NCI-H2029 (cell line): ENCODE results near the gene TPM1.

Experiments
- DNase-seq: peaks from one replicate; lab custom pipeline; 2025; lab: John Stamatoyannopoulos, UW

Gene TPM1

DNA sequence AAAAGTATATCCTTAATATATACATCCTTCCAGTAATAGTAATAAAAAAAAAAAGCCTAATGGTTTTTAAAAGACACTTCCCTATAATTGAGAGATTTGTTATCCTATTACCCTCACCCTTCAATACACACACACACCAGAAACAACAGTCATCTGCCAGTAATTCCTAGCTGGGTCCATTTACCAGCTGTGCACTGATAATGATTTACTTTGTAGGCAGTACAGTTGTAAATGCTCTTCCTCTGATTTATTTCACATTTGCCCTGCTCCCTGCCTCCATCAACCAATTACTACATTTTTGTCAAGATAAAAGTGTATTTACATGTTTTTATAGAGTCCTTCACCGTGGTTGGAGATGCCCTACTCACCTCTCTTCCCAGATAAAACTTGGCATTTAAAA lies 12.4 kb downstream of the TPM1 start:
- DNase-seq: no peak

DNA sequence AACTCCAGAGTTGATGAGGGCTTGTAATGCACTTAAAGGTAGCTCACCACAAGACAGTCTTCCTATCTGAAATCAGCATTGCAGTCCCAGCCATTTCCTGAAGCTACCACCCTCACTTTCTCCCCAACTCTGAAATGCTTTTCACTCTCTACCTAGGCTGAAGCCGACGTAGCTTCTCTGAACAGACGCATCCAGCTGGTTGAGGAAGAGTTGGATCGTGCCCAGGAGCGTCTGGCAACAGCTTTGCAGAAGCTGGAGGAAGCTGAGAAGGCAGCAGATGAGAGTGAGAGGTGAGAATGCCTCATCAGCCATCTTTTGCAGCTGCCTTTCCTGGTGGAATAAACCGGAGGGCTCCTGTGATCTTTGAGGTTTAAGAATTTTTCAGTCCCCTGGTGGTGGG lies 14.3 kb downstream of the TPM1 start:
- DNase-seq: no peak

DNA sequence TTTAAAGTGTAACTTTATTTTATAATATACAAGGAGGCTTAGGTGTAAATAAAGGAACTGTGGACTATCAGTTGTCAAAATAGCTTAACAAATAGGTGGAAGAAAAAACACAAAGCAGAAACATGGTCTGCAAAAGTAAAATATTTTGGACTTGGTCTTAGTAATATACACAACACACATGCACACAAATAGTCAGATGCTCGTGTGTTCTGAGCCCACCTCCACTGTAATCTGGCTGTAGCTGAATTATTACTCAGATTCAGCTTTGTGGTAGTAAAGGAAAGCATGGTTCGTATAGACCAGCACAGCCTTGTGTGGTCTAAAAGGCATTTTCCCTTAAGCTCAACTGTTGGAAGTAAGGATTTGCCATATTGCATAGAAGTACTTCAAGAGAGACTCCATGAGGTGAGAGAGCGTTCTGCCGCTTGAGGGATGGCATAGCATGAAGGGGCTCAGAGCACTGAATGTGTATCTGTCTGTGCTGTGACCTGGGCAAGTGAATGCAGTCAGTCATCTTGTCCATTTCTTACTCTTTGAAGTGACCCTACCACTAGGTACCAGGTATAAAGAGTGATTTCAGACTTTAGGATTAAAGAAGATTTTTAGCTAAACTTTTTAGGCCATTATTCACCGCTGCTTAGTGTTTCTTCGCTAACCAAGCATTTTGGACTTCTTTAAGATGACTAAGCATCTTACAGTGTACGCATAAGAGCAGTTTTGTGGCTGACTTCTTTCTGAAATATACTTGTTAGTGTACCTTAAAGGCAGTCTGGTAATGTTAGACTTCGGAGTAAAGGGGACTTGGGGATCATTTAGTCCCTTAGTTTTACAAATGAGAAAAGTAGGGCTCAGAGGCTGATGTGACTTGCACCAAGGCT lies 15.2 kb downstream of the TPM1 start:
- no peak for DNase-seq

DNA sequence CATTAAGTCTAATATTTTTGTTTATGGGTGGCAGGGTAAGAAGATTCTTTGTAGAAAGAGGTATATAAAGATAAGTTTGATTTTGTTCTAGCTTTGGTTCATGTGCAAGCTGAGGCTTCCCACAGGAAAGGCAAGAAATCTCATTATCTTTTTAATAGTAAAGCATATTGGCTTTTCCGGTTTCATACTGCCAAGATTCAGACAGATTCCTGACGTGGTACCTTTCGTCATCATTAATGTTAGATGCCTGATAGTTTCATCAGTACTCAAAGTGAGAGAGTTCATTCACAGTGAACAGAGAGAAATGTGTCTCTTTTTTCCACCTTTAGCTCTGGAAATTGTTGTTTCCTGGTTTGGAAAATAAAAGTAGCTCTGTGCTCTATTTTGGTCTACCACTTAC lies 16.5 kb downstream of the TPM1 start:
- DNase-seq: no peak

DNA sequence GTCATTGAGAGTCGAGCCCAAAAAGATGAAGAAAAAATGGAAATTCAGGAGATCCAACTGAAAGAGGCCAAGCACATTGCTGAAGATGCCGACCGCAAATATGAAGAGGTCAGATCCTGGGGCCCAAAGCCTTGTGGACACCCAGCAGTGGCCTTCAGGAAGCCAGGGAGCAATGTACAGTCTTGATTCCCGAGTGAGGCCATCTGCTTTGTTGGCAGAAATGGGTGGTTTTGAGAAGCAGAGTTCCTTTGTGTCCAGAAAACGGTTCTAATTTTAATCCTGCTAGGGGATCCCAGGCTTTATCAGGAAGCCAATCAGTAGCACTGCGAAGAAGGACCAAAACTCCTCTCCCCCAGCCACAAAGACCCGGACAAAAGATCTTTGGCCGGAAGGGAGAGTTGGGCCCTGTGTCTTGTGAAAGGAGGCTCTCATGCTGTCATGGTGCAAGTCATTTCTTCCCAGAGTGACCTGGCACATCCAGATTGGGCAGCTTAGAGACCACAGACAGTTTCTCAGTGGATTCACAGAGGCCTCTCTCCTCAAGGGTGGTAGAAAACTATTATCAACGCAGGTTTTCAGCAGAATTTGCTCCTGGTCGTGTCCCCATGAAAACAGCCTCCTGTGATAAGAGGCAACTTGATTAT lies 17.1 kb downstream of the TPM1 start:
- no peak for DNase-seq

DNA sequence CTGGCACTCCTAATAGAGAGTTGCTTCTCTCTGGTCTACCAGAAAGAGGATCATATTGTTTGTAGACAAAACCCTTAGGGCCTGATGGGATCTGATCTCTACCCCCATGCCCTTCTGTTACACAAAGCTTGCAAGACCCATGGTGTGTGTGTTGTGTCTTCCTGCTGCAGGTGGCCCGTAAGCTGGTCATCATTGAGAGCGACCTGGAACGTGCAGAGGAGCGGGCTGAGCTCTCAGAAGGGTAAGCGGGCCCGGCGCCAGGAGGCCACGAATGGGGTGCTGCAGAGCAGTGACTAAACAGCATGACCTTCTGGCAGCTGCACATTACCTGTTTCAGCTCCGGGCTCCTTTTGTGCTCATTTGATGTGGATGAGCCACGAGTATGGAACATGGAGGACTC lies 18.2 kb downstream of the TPM1 start:
- no peak for DNase-seq

DNA sequence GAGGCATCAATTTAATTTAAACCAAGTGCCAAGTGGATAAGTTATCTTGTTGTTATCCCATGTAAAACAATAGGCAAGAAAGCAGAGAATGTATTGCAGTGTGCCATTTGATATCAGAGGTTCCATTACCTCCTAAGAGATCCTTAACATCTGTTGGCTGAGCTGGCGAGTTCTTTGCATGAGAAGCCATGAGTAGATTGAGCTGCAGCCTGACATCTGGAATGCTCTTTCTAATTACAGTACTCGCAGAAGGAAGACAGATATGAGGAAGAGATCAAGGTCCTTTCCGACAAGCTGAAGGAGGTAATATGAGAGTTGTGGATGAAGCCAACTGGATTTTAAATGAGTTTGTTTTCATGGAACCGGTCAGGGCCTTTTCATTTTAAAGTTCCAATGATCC lies 19.4 kb downstream of the TPM1 start:
- no peak for DNase-seq

DNA sequence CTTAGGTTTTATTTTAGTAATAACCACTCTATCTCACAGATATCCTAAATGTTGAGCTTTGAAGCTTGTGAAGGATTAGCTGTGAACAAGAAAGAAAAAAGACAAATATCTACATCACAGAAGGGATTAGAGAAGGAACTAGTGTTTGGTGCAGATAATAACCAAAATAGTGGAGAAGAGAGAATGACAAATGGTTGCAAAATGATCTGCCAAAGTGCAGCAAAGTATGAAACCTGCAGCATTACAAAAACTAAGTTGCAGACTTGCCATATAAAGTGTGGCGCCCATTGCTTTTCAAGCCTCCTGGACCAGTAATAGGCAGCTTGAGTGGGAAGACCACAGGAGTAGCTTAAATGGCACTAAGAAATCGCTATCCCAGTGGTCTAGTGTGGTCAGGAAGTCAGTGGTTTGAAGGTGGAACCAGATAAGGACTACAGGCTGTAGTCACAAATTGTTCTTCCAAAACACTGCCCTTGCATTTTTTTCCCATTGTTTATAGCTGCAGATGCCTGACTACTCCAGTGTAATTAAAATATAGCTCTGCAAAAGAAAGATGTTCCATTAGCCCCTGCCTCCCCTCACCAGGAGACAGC lies 20.7 kb downstream of the TPM1 start:
- no peak for DNase-seq

DNA sequence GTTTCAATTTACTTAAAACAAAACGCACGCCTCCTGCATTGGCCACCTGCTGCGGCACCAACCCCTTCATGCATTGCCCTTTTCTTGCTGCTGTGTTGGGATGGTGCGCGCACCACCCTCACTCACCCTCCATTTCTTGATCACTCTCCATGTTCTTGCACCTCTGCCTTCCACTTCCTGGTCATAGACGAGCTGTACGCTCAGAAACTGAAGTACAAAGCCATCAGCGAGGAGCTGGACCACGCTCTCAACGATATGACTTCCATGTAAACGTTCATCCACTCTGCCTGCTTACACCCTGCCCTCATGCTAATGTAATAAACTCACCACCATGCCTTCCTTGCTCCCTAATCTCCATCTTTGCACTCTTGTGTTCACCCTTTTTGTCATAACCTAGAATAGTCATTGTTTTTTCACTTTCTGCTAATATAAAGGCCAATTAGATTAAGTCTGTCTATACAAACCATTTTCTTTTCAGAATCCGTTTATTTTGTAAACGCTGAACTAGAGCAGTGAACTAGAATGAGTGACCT lies 21.4 kb downstream of the TPM1 start:
- DNase-seq: no peak

DNA sequence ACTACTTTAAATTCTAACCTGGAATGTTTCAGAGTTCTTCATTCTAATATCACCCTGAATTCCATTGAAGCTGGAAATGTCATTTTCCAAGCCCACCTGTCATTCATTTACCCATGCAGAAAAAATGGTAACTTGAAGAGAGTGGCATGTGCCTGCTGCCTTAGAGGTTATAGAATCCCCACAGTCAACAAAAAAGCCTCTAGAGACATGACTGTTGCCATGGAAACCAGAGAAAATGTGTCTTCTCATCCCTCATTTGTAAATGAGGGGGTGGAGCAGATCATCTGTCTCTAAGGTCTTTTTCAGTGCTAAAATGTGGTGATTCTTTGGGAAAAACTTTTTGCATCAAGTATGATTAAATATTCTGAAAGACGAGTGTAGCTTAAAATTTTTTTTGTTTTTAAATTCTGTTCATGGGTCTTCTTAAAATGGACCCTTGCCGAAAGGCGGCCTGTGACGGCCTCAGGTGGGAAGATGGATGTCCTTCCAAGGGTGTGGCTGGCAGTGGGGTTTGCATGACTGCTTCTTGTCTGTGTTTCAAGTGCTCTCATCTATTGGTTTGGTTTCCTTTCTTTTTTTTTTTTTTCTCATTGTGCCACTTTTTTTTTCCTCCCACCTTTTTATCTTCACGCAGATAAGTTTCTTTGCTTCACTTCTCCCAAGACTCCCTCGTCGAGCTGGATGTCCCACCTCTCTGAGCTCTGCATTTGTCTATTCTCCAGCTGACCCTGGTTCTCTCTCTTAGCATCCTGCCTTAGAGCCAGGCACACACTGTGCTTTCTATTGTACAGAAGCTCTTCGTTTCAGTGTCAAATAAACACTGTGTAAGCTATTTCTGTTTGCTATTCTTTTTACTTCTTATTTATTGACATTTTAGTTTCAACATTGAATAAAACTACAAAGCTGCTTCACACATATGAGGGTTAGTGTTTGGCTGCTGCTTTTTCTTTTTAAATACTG lies 23.0 kb downstream of the TPM1 start:
- DNase-seq: no peak

DNA sequence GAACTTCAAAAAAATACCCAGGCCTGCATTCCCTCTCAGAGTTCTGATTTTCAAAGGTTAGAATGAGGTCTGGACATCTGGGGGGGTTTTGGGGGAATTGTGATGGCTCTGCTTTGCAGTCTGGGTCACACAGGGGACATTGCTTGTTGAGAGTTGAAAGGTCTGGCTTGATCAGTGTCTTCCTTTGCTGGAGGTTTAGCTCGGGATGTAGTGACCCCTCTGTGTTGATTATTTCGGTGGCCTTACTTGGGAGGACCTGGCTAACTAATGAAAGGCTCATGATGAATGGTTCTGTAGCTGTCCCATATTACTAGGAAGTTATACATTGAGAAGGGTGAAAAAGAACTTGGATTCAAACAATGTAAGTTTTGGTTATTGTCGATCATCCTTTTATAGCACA lies 23.7 kb downstream of the TPM1 start:
- DNase-seq: no peak

DNA sequence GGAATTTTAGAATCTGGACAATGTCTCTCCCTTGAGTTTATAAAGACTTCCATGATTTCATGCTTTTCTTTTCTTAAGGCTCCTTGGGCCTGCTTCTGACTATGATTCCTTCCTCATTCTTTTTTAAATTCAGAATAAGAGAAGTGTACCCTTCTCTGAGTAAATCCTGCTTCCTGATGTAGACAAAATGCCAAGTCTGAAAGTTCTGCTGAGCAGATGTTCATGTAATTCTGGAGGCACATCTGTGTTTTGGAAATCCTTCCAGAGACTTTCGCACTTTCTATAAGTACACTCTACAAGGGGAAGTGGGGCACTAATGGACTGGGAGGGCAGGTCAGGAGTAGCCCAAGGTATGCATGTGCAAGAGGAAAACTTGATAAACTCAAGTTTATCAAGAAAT lies 24.8 kb downstream of the TPM1 start:
- no peak for DNase-seq

DNA sequence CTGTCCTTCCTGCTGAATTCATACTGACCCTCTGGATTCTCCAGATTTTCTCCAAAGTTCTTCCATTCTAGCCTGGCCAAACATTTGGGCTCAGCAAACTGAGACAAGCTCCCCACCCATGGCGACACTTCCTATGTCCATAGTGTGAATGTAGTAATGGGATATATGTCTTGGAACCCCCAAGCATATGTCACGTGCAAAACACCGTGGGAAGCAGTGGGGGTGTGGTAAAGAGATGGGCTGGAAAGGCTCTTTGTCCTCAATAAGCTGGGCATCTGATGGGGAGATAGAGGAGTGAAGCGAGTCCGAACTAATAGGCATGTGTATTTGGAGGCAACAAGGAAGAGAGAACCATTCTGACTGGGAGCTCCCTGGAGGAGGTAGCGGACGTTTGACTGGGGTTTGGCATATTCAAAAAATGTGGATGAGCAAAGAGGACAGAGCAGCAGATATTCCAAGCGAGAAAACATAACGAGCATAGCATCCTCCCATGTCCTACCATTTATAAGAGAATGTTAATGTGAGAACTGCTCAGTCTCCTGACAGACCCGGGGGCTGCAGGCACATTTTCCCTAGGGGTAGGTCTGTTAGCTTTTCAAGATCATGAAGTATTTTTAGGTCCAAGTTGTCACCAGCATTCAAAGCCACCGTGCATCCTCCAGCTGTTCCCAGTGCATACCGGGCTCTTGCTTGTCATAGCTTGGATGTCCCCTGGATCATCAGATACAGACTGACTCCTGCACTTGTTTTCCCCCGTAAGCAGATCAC lies 25.6 kb downstream of the TPM1 start:
- DNase-seq: no peak

DNA sequence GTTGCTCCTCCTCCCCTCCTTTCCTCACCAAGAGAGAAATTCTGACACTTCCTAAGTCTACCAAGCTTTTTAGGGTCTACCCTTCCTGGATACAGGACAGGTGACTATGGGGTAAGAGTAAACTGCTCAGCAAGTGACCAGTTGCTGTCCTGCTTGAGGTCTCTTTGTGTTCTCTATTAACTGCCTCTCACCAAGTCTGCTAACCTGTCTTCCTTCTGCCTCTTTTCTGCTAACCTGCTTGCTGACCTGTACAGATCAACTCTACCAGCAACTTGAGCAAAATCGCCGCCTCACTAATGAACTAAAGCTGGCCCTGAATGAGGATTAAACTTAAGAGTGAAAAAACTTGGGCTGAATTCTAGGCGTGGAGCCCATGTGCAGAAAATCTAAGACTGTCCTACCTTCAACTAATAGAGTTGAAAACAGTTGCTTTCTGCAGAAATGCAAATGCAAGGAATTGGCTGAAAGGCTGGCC lies 27.1 kb downstream of the TPM1 start:
- no peak for DNase-seq

DNA sequence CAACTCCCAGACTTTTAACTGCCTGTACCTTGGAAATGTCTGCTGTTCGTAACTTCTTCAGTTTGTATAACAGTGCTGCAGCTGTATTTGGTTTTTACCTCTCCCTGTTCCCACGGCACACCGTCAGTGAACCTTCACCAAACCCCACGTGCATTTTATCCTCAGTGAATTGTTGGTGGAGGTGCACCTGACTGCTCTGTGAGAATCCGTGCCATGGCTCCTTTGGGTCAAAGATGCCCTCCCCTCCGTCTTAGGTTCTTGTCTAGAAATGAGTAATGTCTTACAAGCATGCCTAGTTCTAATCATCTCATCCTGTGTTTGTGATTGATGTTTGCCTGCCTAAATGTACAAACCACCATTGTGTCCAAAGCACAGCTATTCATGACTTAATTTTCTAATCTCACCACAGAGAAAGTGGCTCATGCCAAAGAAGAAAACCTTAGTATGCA lies 28.2 kb downstream of the TPM1 start:
- no peak for DNase-seq

DNA sequence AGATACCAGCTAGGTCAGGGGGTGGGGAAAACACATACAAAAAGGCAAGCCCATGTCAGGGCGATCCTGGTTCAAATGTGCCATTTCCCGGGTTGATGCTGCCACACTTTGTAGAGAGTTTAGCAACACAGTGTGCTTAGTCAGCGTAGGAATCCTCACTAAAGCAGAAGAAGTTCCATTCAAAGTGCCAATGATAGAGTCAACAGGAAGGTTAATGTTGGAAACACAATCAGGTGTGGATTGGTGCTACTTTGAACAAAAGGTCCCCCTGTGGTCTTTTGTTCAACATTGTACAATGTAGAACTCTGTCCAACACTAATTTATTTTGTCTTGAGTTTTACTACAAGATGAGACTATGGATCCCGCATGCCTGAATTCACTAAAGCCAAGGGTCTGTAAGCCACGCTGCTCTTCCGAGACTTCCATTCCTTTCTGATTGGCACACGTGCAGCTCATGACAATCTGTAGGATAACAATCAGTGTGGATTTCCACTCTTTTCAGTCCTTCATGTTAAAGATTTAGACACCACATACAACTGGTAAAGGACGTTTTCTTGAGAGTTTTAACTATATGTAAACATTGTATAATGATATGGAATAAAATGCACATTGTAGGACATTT lies 28.9 kb downstream of the TPM1 start:
- DNase-seq: no peak

DNA sequence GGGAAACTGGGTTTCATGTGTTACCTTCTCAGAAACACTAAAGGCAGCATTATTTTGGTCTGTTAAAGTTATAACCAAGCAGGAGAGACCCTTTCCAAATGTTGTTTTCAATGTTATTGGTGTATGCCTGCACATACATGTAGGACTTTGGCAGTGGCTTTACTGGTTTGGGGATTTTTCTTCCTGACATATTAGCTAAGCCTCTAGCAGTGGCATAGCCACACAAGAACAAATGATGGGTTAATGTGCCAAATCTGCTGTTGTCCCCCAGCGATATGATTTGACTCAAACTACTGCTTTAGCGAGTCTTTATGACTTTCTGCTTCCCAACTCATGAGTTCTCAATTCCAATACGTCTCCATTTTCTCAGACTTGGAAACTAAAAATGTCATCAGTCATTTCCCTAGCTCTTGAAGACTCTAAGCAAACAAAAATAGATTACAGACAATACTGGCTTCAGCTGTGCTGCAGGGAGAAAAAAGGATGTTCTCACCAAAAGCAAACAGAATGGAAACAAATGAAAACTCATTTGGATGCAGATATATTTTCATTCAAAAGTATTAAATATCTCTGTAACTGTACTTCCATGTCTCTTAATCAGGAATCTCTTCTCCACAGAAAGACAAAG lies 29.6 kb downstream of the TPM1 start:
- no peak for DNase-seq

DNA sequence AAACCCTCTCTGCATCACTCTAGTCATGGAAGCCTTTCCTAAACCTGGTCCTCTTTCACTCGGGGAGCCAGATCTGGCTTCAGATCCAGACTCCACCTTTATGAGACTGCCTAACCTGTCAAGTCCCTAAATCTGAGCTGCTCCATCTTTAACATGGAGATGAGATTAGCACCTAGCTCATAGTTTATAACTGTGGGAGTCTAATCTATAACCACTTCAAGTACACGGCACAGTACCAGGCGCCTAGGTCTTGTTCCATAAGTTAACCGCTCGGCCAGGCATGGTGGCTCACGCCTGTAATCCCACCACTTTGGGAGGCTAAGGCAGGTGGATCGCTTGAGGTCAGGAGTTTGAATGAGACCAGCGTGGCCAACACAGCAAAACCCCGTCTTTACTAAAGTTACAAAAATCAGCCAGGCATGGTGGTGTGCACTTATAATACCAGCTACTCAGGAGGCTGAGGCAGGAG lies 30.3 kb downstream of the TPM1 start:
- no peak for DNase-seq

DNA sequence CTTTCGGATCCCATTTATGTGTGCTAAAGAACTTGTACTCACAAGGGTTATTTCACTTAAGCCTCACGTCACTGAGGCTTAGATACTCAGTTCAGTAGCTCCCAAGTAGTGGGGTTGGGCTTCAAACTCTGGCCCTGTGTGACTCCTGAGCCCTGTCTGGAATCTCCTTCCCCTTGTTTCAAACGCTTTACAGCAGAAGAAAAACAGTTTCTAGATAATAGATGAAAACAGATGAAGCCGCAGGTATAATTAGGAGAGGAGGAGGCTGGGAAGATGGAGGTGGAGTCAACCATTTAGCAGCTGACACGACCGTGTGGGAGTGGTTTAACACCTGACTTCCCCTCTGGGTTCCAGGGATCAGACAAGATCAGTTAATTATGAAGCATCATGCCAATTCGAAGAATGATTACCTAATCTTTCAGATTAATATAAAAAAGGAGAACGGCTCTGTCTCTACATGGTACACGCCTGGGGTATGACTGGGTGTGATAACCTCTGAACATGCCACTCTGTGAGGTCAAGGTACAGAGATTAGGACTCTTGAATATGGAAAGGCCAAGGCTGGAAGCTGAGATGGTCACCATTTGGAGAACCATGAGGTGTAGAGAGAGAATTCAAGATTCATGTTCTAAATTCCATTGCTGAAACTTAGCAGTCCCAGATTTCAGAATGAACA lies 31.1 kb downstream of the TPM1 start:
- no peak for DNase-seq
